Esophagus muscularis mucosa (tissue), 3 donors: ENCODE measurements around the gene HOXD11.

ENCODE experiments used
- CTCF ChIP-seq, 3 experiments: fragments of 200-600 bp in 2 of 3; fragments of 450-650 bp in 1 of 3; sonication (generic) in 2 of 3; IDR thresholded peaks; one replicate each; pipeline ENCODE4 v1.5.1; 2017 to 2019; ENCODE audit warnings: antibody characterized with exemption in 3 of 3, mild to moderate bottlenecking in 2 of 3, moderate library complexity in 1 of 3
- POLR2AphosphoS5 ChIP-seq, 2 donors: sonication (generic); formaldehyde crosslinking; IDR thresholded peaks; one replicate each; pipeline ENCODE4 v1.6.1; 2017; ENCODE audit warnings: antibody characterized with exemption in 2 of 2

GRCh38 chr2:176068419-176068832 is 38.7 kb upstream of the HOXD11 start:
- no peak for TF ChIP-seq POLR2AphosphoS5 (IDR thresholded peaks at IDR 0.05)
- TF ChIP-seq CTCF (IDR thresholded peaks at IDR 0.05) = no peak
